ENCODE measurements around the gene CAB39L. TPM values are rescaled to one million over a fixed set of nuclear protein-coding genes. Genes with fewer than 3 reads are reported as not detected.
"Not testable (repeated sequence)": the region's sequence is repeated elsewhere in the genome, so short reads cannot be mapped to it uniquely, and the experiment has no call there.

CAB39L gene
- total RNA-seq, 1 experiment from 2014 or later, result 2.2 TPM

DNA sequence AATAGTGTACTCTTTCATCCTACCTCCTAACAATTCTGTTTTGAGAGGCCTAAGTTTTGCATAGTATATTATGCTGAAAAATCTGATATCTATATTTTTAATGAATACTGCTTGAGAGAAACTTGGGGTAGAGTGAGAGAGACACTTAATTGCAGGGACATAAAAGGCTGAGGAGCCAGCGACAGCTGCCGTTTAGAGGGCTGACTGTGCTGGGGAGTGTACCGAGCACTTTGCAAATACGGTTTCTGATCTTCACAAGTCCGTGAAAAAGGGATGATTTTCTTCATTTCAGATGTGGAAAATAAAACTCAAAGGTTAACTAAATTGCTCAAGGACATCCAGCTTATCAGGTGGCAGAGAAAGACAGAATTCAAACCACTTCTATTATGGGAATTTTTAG, 97.4 kb downstream of the CAB39L start:
- DNase-seq (ENCODE audit: low read depth), result no peak

DNA sequence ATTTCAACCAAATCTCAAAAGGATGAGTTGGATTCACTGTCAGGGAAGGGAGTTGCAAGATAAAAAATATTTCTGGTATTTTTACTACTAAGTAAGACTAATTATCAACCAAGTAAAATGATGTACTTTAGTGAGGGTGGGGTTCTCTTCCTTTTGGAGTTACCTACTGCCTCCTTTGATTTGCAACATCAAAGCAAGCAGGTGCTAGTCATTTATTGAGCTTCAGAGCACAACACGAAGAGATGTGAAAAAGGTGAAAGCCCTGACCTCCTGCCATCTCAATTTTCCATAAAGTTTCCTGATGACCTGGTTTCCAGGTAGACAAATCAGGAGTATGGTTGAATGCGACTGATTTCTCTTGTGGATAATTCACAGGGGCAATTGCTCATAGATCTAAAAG, 100.1 kb downstream of the CAB39L start:
- no peak for DNase-seq (ENCODE audit: low read depth)

DNA sequence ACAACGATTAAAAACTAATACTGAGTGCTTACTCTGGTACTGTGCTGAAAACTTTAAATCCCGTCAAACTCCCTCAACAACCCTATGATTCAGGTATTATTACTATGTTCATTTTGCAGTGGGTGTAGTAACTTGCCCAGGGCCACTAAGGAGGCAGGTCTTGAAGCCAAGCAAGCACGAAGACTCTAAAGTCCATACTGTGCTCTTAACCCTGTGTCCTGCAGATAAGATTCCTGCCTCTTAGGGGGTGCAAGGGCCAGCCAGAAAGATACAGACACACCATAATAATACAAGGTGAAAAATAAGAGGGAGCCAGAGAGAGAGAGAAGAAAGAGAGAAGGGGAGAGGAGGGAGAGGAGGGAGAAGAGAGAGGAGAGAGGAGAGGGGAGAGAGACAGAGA, 100.6 kb downstream of the CAB39L start:
- no peak for DNase-seq (ENCODE audit: low read depth)

DNA sequence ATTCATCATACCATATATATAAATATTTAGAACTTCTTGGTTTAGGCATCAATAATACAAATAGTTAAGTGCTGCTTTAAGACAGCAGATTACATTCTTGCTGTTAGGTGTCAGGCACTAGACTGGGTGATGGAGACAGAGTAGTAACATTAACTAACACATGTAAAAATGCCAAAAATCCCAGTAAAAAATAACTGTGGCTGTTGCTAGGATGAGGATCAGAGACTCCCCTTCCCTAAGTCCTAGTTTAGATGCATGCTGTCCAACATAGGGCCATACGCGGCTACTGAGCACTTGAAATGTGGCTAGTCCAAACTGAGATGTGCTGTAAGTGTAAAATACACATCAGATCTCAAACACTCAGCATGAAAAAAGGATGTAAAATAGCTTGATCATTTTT, 101.4 kb downstream of the CAB39L start:
- no peak for DNase-seq (ENCODE audit: low read depth)

DNA sequence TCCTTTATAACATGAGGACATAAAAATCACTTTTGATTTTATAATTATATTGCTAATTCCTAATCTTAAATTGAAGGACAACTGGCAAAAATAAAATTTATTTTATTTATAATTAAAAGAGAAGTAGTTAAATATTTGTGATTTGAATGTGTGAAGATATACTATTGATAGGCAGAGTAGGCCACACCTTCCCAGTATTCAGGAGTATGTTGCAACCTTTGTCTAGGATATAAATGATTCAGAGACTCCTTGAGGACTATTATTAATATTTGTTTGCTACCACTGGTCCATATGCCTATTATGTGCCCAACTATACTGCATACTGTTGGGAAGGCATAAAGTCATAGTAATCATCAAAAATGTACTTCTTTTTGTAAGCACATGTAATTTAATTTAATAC, 101.9 kb downstream of the CAB39L start:
- DNase-seq (ENCODE audit: low read depth), result no peak

DNA sequence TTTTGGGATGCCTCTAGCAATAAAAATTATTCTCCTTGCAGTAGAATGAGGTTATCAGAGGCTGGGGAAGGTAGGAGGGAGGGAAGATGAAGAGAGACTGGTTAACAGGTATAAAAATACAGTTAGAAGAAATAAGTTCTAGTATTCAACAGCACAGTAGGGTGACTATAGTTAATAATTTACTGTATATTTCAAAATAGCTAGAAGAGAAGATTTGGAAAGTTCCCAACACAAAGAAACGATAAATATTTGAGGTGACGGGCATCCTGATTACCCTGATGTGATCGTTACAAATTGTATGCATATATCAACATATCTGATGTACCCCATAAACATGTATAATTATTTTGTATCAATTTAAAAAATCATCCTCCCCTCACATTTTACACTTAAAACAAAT, 102.3 kb downstream of the CAB39L start:
- no peak for DNase-seq (ENCODE audit: low read depth)

DNA sequence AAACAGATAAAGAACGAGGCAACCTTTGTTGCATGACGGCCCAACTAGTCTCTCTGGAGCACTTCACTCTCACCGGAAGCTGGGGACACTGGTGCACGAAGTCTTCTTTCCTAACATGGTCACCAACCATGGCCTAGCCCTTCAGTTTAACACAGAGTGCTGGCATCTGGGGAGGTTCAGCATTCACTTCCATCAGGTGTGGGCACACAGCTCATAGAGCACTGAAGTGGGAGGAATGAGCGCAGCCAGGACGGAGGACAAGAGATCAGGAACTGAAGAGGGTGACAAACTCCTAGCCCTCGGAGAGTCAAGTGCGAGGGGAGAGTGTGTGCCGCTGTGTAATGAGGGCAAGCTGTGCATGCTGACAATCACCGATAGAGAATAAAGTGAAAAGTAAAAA, 103.7 kb downstream of the CAB39L start:
- DNase-seq (ENCODE audit: low read depth), result no peak

DNA sequence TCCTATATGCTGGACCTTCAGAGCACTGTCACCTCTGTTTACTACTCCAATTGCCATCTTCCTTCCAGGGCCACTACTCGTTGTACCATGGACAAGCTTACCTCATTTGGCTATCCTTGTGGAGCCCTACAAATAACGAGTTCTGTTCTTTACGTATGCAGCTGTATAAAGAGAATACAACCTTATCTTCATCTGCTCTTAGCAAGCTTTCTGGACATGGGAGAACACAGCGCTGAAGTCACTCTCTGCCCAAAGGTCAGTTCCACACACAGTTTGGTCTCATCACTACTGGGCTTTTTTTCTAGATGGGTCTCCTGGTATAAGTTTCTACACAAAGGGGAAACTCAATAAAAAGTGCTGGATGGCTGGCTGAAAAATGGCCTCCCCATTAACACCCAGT, 107.2 kb downstream of the CAB39L start:
- no peak for DNase-seq (ENCODE audit: low read depth)

DNA sequence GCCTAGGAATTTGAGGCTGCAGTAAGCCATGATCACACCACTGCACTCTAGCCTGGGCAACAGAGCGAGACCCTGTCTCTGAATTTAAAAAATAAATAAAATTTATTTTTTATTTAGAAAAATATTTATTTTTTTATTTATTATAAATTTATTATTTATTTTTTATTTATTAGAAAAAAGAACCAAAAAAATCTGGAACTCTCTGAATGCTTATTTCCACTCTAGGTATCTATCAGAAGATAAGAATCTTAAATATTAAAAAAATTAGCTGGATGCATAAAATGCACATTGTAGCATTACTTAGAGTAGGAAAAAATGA, 113.4 kb downstream of the CAB39L start:
- DNase-seq (ENCODE audit: low read depth), result no peak

DNA sequence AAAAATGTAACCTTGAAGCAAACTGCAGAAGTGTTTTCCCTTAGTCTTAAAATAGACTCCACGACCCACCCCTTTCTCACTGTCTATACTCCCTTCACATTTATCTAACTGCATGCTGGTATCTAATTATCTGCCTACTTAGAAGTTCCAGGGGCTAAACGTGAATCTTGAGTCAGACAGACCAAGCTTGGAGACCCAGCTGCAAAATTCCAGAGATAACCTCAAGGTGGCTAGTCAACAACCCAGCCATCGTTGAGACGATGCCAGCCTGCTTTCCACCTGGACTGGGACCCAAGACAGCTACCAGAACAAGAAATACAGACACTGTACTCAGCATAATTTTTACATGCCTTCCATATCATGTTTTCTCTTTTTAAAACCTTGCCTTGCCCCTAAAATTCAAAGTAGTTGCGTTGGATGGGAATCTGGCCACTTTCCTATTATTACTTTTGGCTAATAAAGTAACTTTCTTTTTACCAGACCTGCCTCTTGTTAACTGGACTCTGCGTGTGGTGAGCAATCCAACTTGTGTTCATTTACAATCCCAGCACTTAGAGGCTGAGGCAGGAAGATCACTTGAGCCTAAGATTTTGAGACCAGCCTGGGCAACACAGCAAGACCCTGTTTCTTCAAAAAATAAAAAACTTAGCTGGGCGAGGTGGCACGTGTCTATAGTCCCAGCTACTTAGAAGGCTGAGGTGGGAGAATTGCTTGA, 113.9 kb downstream of the CAB39L start:
- DNase-seq (ENCODE audit: low read depth), result no peak

DNA sequence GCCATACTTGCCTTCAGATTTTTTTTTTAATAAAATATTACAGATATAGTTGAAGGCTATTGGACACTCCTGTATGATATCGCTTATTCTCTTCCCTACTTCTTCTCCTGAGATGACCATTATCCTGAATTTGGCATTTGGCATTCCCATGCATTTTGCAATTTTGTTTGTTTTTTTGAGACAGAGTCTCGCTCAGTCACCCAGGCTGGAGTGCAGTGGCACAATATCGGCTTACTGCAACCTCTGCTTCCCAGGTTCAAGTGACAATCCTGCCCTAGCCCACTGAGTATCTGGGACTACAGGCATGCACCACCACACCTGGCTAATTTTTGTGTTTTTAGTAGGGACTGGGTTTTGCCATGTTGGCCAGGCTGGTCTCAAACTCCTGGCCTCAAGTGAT, 116.7 kb downstream of the CAB39L start:
- DNase-seq (ENCODE audit: low read depth), result not testable (repeated sequence)

DNA sequence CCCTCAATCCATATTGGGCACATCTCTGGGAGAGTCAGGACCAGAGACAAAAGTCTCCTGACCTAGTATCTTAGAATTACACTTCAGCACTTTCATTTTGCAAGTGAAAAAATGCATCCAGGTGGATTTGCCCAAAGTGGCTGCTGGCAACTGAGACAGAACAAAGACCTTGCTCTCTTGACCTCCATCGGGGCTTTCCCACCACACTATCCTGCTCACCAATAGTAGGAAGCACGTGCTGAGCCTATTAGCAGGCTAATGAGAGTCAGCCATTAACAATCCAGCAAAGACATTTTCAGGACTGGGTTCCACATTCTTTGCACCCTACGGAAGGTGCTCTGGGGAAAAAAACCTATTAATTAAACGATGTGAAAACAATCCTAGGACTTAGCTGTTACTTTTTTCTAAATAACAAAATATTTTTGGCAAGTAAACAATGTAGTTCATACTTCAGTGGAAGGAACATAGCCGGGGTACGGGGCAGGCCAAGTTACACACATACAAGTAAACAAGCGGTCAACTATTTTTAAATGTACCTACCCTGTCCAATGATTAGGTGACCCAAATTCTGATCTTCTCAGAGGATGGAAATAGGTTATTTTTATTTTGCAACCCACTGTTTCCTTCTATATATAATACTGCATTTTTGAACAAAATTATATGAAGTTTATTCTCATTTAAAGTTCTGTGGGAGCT, 117.5 kb downstream of the CAB39L start:
- DNase-seq (ENCODE audit: low read depth), result no peak

DNA sequence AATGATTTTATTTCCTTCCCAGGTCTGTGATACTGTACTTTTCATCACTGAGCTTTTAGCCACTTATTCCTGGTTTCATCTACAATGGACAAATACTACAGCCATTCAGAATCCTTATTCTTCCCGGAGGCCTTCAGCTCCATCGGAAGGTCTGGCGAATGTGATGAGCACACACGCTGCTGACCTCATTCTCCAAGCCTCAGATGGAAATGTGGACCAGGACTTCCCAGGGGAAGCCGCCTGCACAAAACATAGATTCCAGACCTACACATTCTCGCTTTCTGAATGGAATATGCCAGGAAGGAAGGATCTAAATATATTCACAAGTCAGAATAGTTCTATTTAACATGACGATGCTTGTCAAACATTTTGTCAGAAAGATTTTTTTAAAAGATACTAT, 120.5 kb downstream of the CAB39L start:
- no peak for DNase-seq (ENCODE audit: low read depth)

DNA sequence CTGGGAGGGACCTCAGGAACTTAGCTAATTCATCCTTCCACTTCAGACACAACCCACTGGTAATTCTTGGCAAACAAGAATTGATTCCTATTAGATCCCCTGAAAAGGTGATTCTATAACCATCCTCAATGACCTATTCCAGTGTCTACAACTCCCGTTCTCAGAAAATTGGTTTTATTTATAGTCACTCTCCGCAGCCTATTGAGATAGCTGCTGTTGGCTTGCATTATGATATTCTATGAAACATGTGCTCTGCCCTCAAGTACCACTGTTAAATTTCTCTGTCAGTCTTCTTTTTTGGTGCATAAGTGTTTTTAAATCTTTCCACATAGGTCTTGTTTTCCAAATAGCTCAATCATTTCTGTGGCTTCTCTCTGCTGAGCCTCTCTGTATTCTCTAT, 121.2 kb downstream of the CAB39L start:
- DNase-seq (ENCODE audit: low read depth), result no peak

DNA sequence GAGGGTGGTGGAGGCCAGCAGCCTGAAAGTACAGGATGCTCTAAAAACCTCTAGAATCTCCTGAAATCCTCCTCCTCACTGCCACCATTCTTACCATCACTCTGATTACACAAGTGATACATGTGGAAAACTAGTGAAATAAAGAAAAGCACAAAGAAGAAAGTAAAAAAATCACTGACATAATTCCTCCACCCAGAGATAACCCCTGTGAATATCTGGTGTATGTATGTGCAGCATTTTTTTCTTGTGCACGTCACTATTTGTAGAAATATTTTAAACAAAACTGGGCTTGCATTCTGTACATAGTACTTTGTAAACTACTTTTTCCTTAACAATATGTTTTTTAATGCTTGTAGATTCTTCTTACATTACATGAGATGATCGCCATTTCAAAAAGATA, 122.9 kb downstream of the CAB39L start:
- DNase-seq (ENCODE audit: low read depth), result no peak

DNA sequence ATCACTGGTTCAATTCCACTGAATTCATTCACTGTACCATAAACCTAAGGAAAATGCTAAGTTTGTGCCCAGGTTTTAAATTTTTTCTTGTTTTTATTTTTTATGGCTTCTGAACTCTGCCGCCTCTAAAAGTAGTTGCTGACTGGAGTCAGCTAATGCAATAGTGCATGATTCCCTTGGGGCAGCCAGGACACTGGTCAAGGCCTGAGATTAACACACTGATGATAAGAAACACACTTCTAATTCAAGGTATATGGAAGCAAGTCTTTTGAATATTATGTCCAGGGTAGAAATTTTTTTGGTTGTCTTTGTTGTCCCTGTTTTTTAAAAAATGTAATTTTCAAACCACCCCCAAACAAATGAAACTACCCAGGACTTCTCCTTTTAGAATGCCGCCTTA, 123.9 kb downstream of the CAB39L start:
- no peak for DNase-seq (ENCODE audit: low read depth)

DNA sequence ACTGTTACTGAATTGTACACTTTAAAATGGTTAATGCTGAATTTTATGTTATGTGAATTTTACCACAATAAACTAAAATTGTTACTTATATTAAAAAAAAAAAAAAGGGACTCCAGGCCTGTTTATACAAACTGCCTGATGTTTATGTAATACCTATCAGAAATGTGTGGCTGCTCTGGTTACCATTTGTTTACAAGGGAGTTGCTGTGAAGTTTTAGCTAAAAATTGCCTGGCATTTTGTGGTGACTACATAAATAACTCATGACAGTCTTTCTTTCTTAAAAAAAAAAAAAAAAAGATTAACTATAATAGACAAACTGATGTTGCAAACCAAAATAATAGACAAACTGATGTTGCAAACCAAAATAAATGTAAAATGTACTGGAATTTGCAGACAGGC, 124.3 kb downstream of the CAB39L start:
- DNase-seq (ENCODE audit: low read depth), result no peak

DNA sequence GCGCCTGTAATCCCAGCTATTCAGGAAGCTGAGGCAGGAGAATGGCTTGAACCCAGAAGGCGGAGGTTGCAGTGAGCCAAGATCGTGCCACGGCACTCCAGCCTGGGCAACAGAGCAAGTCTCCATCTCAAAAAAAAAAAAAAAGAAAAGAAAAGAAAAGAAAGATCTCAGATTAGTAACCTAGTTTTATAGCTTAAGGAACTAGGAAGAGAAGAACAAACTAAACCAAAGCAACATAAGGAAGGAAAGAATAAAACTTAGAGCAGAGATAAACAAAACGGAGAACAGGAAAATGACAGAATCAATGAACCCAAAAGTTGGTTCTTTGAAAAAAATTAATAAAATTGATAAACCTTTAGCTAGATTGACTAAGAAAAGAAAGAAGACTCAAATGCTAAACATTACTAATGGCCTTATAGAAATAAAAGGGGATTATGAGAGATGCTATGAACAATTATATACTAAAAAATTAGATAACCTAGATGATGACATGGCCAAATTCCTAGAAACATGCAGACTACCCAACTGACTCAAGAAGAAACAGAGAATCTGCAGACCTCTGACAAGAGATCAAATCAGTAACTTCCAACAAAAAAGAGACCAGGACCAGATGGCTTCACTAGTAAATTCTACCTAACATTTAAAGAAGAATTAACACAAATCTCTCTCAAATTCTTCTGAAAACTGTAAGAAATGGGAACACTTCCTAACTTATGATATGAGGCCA, 127.9 kb downstream of the CAB39L start:
- no peak for DNase-seq (ENCODE audit: low read depth)

DNA sequence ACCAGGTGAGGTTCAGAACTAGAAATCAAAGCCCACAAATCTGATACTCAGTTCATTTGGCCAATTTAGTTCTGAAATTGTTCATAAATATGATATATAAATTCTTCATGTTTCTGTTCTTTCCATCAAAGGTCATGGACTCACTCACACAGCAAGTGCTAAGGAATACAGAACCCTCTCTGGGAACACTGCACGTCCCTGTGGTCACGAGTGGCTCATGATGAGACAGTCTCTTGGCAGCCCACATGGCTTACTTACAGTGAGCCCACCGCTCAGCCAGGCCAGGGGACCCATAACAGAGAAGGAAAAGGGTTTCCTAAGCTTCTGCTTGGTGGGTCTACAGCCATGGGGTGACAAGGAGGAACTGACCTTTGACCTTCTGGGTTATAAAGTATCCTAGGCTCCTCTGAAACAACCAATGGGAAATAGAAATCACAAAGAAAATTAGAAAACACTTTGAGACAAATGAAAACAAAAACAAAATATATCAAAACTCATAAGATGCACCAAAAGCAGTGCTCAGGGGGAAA, 128.8 kb downstream of the CAB39L start:
- DNase-seq (ENCODE audit: low read depth), result peak; percentile 34

DNA sequence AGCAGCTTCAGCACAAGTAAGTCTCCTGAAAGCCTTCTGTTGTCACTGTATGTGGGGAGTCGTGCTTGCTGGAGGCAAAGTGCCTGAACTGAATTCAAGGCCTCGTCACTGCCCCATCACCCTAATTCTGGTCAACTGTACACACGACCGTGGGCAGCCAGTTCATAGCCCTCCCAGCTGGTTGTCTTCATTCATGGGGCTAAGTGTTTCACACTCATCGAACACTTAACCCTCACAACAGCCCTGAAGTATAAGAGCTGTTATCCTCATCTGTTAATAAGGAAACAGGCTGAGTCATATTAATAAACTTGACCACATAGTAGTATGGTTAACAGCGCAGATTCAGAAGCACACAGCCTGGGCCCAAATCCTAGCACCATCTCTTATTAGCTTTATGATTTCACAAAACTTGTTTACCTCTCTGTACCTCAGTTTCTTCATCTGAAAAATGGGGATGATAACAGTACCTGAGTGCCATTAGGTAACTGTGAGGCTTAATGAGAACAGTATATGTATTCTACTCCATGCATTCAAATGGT, 129.5 kb downstream of the CAB39L start:
- DNase-seq (ENCODE audit: low read depth), result peak; percentile 37

DNA sequence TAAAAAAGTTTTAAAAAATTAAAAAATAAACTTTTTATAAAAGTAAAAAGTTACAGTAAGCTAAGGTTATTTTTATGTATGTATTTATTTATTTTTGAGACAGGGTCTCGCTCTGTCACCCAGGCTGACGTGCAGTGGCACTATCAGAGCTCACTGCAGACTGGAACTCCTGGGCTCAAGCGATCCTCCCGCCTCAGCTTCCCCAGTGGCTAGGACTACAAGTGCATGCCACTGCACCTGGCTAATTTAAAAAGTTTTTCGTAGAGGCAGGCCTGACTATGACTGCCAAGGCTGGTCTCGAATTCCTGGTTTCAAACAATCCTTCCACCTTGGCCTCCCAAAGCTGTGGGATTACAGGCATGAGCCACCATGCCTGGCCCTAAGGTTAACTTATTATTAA, 132.0 kb downstream of the CAB39L start:
- no peak for DNase-seq (ENCODE audit: low read depth)

DNA sequence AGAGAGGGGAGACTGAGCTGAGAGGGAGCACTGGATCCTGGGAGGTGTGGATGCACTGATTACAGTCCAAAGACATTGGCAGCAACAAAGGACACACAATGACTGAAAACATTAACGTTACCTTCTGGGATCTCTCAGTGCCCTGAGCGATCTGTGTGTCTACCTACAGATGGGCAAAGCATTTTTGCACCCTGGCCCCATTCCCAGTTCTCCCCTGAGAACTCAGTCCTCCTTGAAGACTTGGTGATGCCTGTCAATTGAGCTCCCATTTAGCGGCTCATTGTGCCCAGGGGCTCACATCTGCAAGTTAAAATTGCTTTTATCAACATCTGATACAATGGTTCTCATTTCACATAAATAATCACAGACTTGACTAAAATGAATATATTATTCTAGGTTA, 133.6 kb downstream of the CAB39L start:
- no peak for DNase-seq (ENCODE audit: low read depth)

DNA sequence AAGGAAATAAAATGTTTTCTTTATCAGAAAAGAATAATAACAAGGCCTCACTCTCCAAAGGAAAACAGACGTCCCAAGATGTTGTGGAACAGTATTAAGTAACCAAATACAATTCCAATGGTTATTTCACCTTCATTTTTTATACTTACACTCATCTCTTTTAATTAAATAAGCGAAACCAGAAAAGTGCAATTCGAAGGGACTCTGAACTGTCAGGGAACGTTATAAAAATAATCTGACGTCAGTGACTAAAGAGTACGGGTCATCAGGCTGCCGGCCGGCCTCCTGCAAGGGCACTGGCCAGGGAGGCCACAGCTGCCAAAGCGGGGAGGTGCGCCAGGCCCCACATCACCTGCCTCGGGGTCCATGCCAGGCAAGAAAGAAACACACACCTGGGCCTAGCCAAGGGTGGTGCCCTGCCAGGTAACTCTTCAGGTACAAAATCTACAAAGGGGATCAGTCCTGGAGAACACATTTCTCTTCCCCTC, 134.9 kb downstream of the CAB39L start:
- no peak for DNase-seq (ENCODE audit: low read depth)

All from Daoy (cell line).